Endometrial microvascular endothelial cells (primary cell): ENCODE data around the gene RAD51B. TPM values are rescaled to one million over a fixed set of nuclear protein-coding genes. Genes with fewer than 3 reads are reported as not detected.
"Not testable (repeated sequence)": the region's sequence is repeated elsewhere in the genome, so short reads cannot be mapped to it uniquely, and the experiment has no call there.

Experiments used
- in situ Hi-C: cut with HindIII; loops from 2 replicates; pipeline ENCODE4 v1.10.0; 2017; ENCODE audit warnings: low sequenced_read_pairs, low pct_unique_long_range_greater_than_20kb; ENCODE audit errors: inconsistent ontology term
- total RNA-seq: library from RNA; depleted of rRNA; stranded (reverse); fragments of >200 nt; gene quantifications from one replicate; pipeline ENCODE4 v1.2.3, GENCODE V29; 2015; ENCODE audit errors: inconsistent ontology term

Gene RAD51B
- total RNA-seq, 1 donor from 2014 or later: 16.4 TPM

- in situ Hi-C loops: loop anchor here (25.0 kb wide), 1 partner anchor 156 kb away; no protein-coding TSS in a partner anchor
Measured at GRCh38 chr14:68418174-68419118, 598.9 kb downstream of the RAD51B start.

- in situ Hi-C loops: loop anchor here (25.0 kb wide), 1 partner anchor 158 kb away; no protein-coding TSS in a partner anchor
Measured at GRCh38 chr14:68420350-68420749, 600.8 kb downstream of the RAD51B start.

- in situ Hi-C loops: loop anchor here (25.0 kb wide), 1 partner anchor 159 kb away; no protein-coding TSS in a partner anchor
Measured at GRCh38 chr14:68421116-68421515, 601.5 kb downstream of the RAD51B start.

- in situ Hi-C loops: loop anchor here (25.0 kb wide), 1 partner anchor 161 kb away; no protein-coding TSS in a partner anchor
Measured at GRCh38 chr14:68423686-68424085, 604.1 kb downstream of the RAD51B start.

- in situ Hi-C loops: loop anchor here (25.0 kb wide), 1 partner anchor 162 kb away; no protein-coding TSS in a partner anchor
Measured at GRCh38 chr14:68424443-68425172, 605.0 kb downstream of the RAD51B start.

- in situ Hi-C loops: no loop called here
Measured at GRCh38 chr14:68426661-68427549, 607.3 kb downstream of the RAD51B start.

- in situ Hi-C loops: no loop called here
Measured at GRCh38 chr14:68427550-68427890, 607.9 kb downstream of the RAD51B start.

- in situ Hi-C loops: not testable (repeated sequence)
Measured at GRCh38 chr14:68428900-68429299, 609.3 kb downstream of the RAD51B start.

- in situ Hi-C loops: not testable (repeated sequence)
Measured at GRCh38 chr14:68434173-68434572, 614.6 kb downstream of the RAD51B start.

- in situ Hi-C loops: not testable (repeated sequence)
Measured at GRCh38 chr14:68435631-68436030, 616.1 kb downstream of the RAD51B start.

- in situ Hi-C loops: no loop called here
Measured at GRCh38 chr14:68439676-68440075, 620.1 kb downstream of the RAD51B start.

- in situ Hi-C loops: no loop called here
Measured at GRCh38 chr14:68440820-68441219, 621.2 kb downstream of the RAD51B start.

GRCh38 chr14:68441542-68441941 is 622.0 kb downstream of the RAD51B start:
- in situ Hi-C loops: no loop called here

- in situ Hi-C loops: no loop called here
Measured at GRCh38 chr14:68442828-68443629, 623.5 kb downstream of the RAD51B start.

- in situ Hi-C loops: no loop called here
Measured at GRCh38 chr14:68444449-68445168, 625.0 kb downstream of the RAD51B start.

GRCh38 chr14:68446243-68447040 is 626.9 kb downstream of the RAD51B start:
- in situ Hi-C loops: no loop called here
